Activated gamma-delta T cell treated with Interleukin-2 at 50 U/mL for 16 hours (primary cell): Measurements from ENCODE around the gene COBL.

ENCODE experiments used
- DNase-seq: peaks from one replicate; pipeline ENCODE4 v3.0.0-alpha.2; 2020

COBL gene

GRCh38 chr7:51103718-51104117 is 212.9 kb downstream of the COBL start:
- DNase-seq = no peak

- no peak for DNase-seq
Measured at GRCh38 chr7:51102828-51103227, 213.8 kb downstream of the COBL start.

GRCh38 chr7:51101111-51101757 is 215.4 kb downstream of the COBL start:
- DNase-seq = no peak

- DNase-seq = no peak
Measured at GRCh38 chr7:51090411-51090810, 226.2 kb downstream of the COBL start.

GRCh38 chr7:51085034-51085692 is 231.4 kb downstream of the COBL start:
- DNase-seq = no peak

- DNase-seq = no peak
Measured at GRCh38 chr7:51084121-51084520, 232.5 kb downstream of the COBL start.

- DNase-seq = no peak
Measured at GRCh38 chr7:51082940-51083533, 233.6 kb downstream of the COBL start.

GRCh38 chr7:51082096-51082840 is 234.3 kb downstream of the COBL start:
- no peak for DNase-seq

- DNase-seq = no peak
Measured at GRCh38 chr7:51081270-51081890, 235.2 kb downstream of the COBL start.

GRCh38 chr7:51080622-51081269 is 235.9 kb downstream of the COBL start:
- DNase-seq = no peak

- no peak for DNase-seq
Measured at GRCh38 chr7:51080216-51080615, 236.4 kb downstream of the COBL start.

GRCh38 chr7:51079494-51079893 is 237.1 kb downstream of the COBL start:
- no peak for DNase-seq

- DNase-seq = no peak
Measured at GRCh38 chr7:51078653-51079052, 238.0 kb downstream of the COBL start.

GRCh38 chr7:51077987-51078370 is 238.6 kb downstream of the COBL start:
- no peak for DNase-seq

- DNase-seq = no peak
Measured at GRCh38 chr7:51077316-51077986, 239.2 kb downstream of the COBL start.

GRCh38 chr7:51075681-51076580 is 240.7 kb downstream of the COBL start:
- DNase-seq = no peak

- no peak for DNase-seq
Measured at GRCh38 chr7:51073171-51073570, 243.4 kb downstream of the COBL start.

- no peak for DNase-seq
Measured at GRCh38 chr7:51072281-51072680, 244.3 kb downstream of the COBL start.

- no peak for DNase-seq
Measured at GRCh38 chr7:51071427-51071826, 245.2 kb downstream of the COBL start.

GRCh38 chr7:51070151-51070550 is 246.5 kb downstream of the COBL start:
- DNase-seq = no peak
